ENCODE data around the gene KCNMA1. TPM values are rescaled to one million over a fixed set of nuclear protein-coding genes. Genes with fewer than 3 reads are reported as not detected.

The KCNMA1 gene
- total and polyA plus RNA-seq, 9 of the 15 experiments (the other 6 are each of a cell fraction or from before 2014, with no cell fraction given): 0.01 to 0.95 (median 0.15) TPM; not detected in 4

DNA sequence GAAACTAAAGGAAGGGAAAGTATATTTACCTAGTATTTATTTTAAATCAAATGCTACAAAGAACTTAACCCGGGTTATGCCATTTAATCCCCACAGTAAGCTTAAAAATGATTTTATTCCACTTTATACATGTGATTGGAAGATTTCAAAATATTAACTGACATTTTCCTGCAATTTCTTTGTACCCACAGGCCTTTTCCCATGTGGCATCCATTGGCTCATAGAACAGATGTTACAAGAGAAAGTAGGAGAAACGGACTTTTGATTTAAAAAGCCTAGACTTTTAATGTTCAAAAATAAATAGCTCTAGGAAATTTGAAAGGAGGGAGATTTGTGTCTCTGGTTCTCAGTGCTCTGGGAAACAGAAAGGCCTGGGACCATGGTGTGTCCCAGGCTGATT is 807.9 kb downstream of the KCNMA1 start:
- Histone ChIP-seq H4K20me1 (replicated peaks; ENCODE audit: control insufficient read depth, insufficient read depth, low read length) (no peaks in the 10 kb centered on the region), H3K9ac (ENCODE audit: insufficient read depth in 1 of 2, low read depth in 2 of 2, low read length in 2 of 2) (no peak overlapping the region), H3K27me3 (ENCODE audit: control insufficient read depth in 2 of 2, insufficient read depth in 2 of 2, low read length in 2 of 2) (no peaks in the 10 kb centered on the region), H3K27ac (ENCODE audit: extremely low read depth, low read depth, low read length) (no peak overlapping the region), H3K4me1 (replicated peaks in 1 of 2; ENCODE audit: control insufficient read depth in 2 of 2, insufficient read depth in 2 of 2, low read length in 2 of 2) (no peaks in the 10 kb centered on the region), H2AFZ (ENCODE audit: low read depth, low read length) (no peak overlapping the region), H3K9me3 (replicated peaks; ENCODE audit: control insufficient read depth, insufficient read depth, low read depth, low read length) (no peaks in the 10 kb centered on the region), H3K4me3 (no peak overlapping the region), H3K4me2 (ENCODE audit: insufficient read depth, low read length) (no peak overlapping the region), H3K79me2 (ENCODE audit: control insufficient read depth, insufficient read depth, low read length) (no peaks in the 10 kb centered on the region), H3K9me1 (ENCODE audit: control insufficient read depth, insufficient read depth, low read length) (no peaks in the 10 kb centered on the region), H3K36me3 (ENCODE audit: control insufficient read depth, insufficient read depth, low read length) (no peaks in the 10 kb centered on the region)
- CTCF ChIA-PET (ENCODE audit: low intra/inter-chr PET ratio): no interaction called here
- in situ Hi-C loops (cut with MboI) (no loop called here), intact Hi-C loops (cut with micrococcal nuclease) (no loop called here)
- POLR2A ChIA-PET: interaction anchor here (0.6 kb wide), 1 partner anchor 332 kb away, joined by 3 read pairs; no protein-coding TSS in a partner anchor
- WGBS (ENCODE audit: insufficient coverage, low coverage, missing lambda C conversion rate): 0% methylated on average over 2 of the region's 2 CpGs
- FAIRE-seq: no peak
- no peak for DNase-seq (ENCODE audit: extremely low read depth in 1 of 4, low spot score in 3 of 4)
- no peak for TF ChIP-seq TSHZ1 (CRISPR knock-in tag; IDR thresholded peaks at IDR 0.05)
- TF ChIP-seq BCL6 (CRISPR knock-in tag; IDR thresholded peaks at IDR 0.05): no peak
- no TSS peak for BruUV-seq (replicated peaks)
- ATAC-seq: no peak

Small RNA genes within 50 kb of the gene (small RNA-seq; reads per million reads assigned to genes)
- not detected for gene ATP5MC1P8
- gene COX6CP15: not detected
- not detected for gene RF00322
- gene RNA5SP321: not detected
